Pons (tissue), 1 donor: ENCODE results near the gene KIRREL1.
A peak's percentile ranks its signal among the peaks of the same experiment; 100 is the strongest.

Experiments
- DNase-seq: peaks from one replicate; pipeline ENCODE4 v3.0.0-alpha.2; 2016; ENCODE audit warnings: low spot score

KIRREL1 gene

GRCh38 chr1:157993147-157993917, at the start of gene KIRREL1:
TSS of gene KIRREL1 (plus strand) at chr1:157993645. CDS start at chr1:157993677, 32 bp downstream.
- no peak for DNase-seq

DNA sequence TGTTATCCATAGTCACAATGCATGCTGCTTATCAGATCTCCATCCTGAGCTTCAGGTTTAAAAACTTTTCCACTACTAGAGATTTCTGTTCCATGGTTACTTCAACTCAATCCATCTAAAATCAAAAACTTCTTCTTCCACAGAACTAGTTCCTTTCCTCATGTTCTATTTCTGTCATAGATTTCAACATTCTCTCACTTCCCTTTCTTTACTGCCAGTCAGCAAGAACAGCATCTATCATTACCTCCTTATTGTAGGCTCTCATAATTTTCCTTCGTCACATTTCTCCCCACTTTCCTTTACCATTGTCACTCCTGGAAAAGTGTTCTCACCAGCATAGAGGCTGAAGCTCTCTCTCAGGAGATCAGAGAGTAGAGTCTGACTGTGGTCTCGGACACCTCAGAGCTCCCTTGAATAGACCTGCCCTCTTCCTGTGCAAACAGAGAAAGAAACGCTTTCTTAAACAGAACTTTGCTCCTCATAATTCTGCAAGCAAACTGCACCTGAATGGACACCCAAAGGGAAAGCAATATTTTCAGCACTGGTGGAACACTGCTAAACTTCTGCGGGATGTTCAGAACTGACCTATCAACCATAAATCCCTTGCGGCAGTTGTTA, 48.7 kb upstream of the KIRREL1 start:
- DNase-seq, result peak; percentile 72

- DNase-seq, result peak; percentile 78
These were observed 45.0 kb upstream of the KIRREL1 start for GRCh38 chr1:157948312-157949073.

GRCh38 chr1:157949074-157949354, 44.4 kb upstream of the KIRREL1 start:
- no peak for DNase-seq

DNA sequence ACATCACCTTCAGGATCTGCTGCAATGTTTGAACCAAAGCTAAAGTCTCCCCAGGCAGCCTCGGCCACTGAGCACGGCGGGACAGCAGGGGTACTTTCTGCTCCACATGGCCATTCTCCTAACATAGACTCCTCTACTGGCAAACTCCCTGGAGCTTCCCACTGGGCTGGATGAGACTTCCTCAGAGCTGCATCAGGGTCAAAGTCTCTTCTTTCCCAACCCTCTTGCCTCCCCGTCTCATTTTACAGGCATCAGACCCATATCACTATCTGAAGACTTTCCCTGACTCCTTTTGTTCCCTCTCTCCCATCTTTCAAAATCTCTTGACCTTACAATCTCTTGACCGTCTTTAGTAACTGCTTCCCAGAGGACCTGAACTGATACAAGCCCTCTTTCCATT, 42.2 kb upstream of the KIRREL1 start:
- no peak for DNase-seq

GRCh38 chr1:157952601-157953000, 40.8 kb upstream of the KIRREL1 start:
- no peak for DNase-seq

GRCh38 chr1:157955221-157955620, 38.2 kb upstream of the KIRREL1 start:
- no peak for DNase-seq

- peak; percentile 26 for DNase-seq
These were observed 37.6 kb upstream of the KIRREL1 start for GRCh38 chr1:157955857-157956256.

GRCh38 chr1:157956732-157957131, 36.7 kb upstream of the KIRREL1 start:
- DNase-seq, result no peak

DNA sequence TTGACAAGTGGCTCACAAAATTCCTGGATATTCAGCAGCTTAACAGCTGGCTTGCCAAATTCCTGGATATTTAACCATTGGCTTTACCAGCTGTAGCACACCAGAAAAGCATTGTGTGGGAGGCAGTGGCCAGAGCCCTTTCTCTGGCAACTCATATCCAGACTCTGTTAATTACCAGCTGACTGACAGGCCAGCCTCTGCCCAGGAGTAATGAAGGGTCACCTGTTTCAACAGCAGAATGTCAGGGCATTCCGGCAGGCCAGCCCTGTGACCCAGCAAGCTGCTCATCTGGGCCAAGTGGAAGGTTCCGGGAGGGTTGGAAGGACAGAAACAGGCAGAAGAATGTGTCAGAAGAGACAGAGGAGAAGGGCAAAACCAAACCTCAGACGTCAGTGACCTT, 35.2 kb upstream of the KIRREL1 start:
- no peak for DNase-seq

DNA sequence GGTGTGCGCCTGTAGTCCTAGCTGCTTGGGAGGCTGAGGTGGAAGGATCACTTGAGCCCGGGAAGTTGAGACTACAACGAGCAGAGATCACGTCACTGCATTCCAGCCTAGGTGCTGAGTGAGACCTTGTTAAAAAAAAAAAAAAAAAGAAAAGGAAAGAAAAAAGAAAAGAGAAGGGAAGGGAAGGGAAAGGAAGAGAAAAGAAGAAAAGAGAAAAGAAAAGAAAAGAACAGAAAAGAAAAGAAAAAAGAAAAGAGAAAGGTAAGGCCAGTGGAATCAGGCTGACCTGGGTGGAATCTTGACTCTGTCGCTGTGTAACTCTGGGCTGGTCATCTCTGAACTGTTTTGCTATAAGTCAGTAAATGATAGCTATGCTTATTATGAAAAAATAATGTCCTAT, 33.7 kb upstream of the KIRREL1 start:
- DNase-seq, result no peak

- no peak for DNase-seq
These were observed 32.7 kb upstream of the KIRREL1 start for GRCh38 chr1:157960773-157961172.

- DNase-seq, result no peak
These were observed 31.4 kb upstream of the KIRREL1 start for GRCh38 chr1:157961805-157962762.

DNA sequence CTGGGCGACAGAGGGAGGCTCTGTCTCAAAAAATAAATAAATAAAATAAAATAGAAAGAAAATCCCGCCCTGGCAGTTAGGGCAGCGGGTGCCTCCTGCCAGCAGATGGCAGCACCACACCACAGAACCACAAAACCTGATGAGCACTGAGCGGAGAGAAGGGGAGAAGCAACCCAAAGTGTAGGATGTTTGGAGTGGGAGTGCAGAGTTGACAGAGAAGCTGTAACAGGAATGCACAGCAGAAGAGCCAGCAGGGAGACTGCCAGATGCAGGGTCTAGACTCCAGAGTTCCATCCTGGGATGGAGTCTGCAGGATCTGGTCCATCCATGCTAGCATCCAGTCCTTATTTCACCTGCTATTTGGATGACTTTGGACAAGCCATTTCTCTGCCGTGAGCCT, 29.7 kb upstream of the KIRREL1 start:
- peak; percentile 83 for DNase-seq

GRCh38 chr1:157965584-157965983, 27.9 kb upstream of the KIRREL1 start:
- no peak for DNase-seq

DNA sequence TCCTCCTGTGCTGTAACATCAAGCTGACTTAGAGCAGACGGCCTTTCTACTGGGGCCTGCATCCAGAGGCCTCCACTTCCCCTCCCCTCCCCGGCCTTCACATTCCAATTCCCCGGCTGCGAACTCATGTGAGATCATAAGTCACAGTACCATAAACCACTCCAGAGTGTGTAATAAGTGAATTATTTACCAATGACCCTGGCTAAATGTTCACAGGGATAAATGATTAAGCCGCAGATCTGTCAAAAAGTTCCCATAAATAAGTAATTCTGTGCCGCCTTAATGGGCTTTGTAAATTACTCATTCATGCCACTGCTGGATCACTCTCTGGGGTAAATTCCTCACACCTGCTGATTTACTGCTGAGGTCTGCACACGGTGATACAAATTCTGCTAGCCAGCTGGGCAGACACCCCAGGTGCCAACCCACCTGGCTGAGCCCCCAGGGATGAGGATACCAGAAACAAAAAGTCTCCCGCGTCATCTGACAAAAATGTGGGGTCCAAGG, 27.4 kb upstream of the KIRREL1 start:
- no peak for DNase-seq

GRCh38 chr1:157967205-157967604, 26.2 kb upstream of the KIRREL1 start:
- DNase-seq, result no peak

DNA sequence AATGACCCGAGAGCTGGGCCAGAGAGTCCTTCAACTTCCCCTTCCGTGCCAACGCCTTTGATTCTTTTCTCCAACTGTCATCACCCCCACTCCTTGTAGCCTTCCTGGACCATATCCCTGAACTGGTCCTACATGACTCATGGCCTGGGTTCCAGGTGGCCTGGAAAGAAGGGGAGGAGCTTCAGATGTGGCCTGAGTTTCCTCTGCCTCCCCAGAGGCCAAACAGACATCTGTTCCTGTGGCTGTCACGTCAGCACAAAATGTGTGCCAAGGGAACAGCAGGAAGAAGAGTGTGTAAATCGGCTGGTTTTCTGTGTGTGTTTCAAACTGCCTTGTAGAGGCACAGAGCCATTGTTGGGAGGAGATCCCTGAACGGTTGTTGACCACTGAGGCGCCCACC, 24.9 kb upstream of the KIRREL1 start:
- DNase-seq, result no peak

DNA sequence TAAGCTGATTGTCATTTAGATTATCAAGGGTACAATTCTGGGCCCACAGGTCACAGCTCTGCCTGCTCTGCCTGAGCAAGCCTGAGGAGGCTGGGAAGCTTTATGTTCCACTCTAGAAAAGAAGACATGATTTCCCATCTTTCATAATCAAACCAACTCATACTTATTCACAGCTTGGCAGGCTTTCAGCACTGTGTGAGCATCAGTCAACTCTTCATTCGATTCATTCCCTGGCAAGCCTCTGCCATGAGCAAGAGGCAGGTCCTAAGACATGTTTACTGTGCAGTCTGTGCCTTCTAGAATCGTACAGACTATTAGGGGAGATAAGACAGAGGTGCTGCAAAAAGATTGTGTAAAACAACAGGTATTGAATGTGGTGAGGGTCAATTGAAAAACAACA, 24.5 kb upstream of the KIRREL1 start:
- DNase-seq, result no peak

DNA sequence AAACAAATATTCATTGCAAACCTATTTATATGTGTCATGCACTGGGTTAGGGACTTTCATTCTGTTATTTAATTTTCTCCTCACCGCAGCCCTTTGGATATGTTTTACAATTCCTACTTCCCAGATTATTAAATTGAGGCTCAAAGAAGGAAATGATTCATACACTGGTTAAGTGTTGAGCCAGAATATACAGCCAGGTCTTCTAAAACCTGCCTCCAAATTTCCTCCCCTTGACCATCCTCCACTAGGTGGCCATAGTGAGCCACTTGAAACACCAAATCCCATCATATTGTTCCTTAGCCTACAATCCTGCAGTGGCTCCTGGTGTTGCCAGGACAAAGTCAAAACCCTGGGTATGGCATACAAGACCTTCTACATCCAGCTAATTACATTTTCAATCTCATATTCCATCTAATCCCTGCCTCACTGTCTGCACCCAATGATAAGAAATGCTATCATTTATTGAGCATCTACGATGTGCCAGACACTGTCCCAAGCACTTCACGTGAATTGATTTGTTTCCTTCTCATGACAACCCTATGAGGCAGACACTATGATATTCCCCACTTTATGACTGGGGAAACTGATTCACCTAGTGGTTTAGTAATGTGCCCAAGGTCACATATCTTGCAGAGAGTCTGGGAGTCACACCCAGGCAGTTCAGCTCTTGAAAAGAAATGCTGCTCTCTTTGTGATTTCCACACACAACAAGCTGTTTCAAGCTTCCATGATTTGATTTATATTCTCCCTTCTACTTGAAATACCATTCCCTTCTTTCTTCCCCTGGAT, 23.6 kb upstream of the KIRREL1 start:
- DNase-seq, result peak; percentile 32

- no peak for DNase-seq
These were observed 21.7 kb upstream of the KIRREL1 start for GRCh38 chr1:157971769-157972168.
